Ishikawa (cell line): ENCODE measurements around the gene NXPE3.

Experiments
- CEBPB ChIP-seq: IDR thresholded peaks from 2 replicates; pipeline ENCODE4 v1.6.1; 2012
- CREB1 ChIP-seq: IDR thresholded peaks from 2 replicates; pipeline ENCODE4 v1.6.1; 2012; ENCODE audit warnings: low read depth
- EGR1 ChIP-seq: IDR thresholded peaks from 2 replicates; pipeline ENCODE4 v1.6.1; 2012
- EP300 ChIP-seq: IDR thresholded peaks from 2 replicates; pipeline ENCODE4 v1.6.1; 2012; ENCODE audit warnings: borderline replicate concordance
- FOXM1 ChIP-seq: IDR thresholded peaks from 2 replicates; pipeline ENCODE4 v1.6.1; 2012; ENCODE audit warnings: low read depth, borderline replicate concordance
- MAX ChIP-seq: IDR thresholded peaks from 2 replicates; pipeline ENCODE4 v1.6.1; 2012
- NFIC ChIP-seq: IDR thresholded peaks from 2 replicates; pipeline ENCODE4 v1.6.1; 2012
- RAD21 ChIP-seq: IDR thresholded peaks from 2 replicates; pipeline ENCODE4 v1.6.1; 2012; ENCODE audit warnings: low read depth
- REST ChIP-seq: IDR thresholded peaks from 2 replicates; pipeline ENCODE4 v1.6.1; 2012; ENCODE audit warnings: low read depth, mild to moderate bottlenecking
- TAF1 ChIP-seq: IDR thresholded peaks from 2 replicates; pipeline ENCODE4 v1.6.1; 2012; ENCODE audit warnings: low read depth, mild to moderate bottlenecking
- TCF12 ChIP-seq: IDR thresholded peaks from 2 replicates; pipeline ENCODE4 v1.6.1; 2012; ENCODE audit warnings: low read depth
- TEAD4 ChIP-seq: IDR thresholded peaks from 2 replicates; pipeline ENCODE4 v1.6.1; 2012
- USF1 ChIP-seq: IDR thresholded peaks from 2 replicates; pipeline ENCODE4 v1.6.1; 2012
- YY1 ChIP-seq: IDR thresholded peaks from 2 replicates; pipeline ENCODE4 v1.6.1; 2012; ENCODE audit warnings: low read depth
- ZBTB7A ChIP-seq: IDR thresholded peaks from 2 replicates; pipeline ENCODE4 v1.6.1; 2012; ENCODE audit warnings: low read depth

NXPE3 gene

GRCh38 chr3:101838691-101839090 lies 59.7 kb downstream of the NXPE3 start:
- TF ChIP-seq RAD21 (no peak), CEBPB (no peak), TCF12 (no peak), MAX (no peak), USF1 (no peak), FOXM1 (no peak), CREB1 (no peak), TEAD4 (no peak), ZBTB7A (no peak), TAF1 (no peak), EGR1 (no peak)

GRCh38 chr3:101840066-101840465 lies 61.1 kb downstream of the NXPE3 start:
- TF ChIP-seq ZBTB7A = no peak
- TF ChIP-seq MAX = no peak
- TF ChIP-seq YY1 = no peak
- TF ChIP-seq EP300 = no peak
- no peak for TF ChIP-seq TEAD4
- no peak for TF ChIP-seq TAF1
- no peak for TF ChIP-seq USF1
- TF ChIP-seq RAD21 = no peak
- TF ChIP-seq FOXM1 = no peak
- no peak for TF ChIP-seq TCF12
- TF ChIP-seq EGR1 = no peak
- TF ChIP-seq REST = no peak
- TF ChIP-seq NFIC = no peak
- TF ChIP-seq CEBPB = no peak
- no peak for TF ChIP-seq CREB1

GRCh38 chr3:101842245-101842934 lies 63.4 kb downstream of the NXPE3 start:
- peak; percentile 52; the same call in 1 of the 2 replicates for TF ChIP-seq TCF12
- peak; percentile 38; the same call in 1 of the 2 replicates for TF ChIP-seq EP300
- 0 out of 2 replicates have a peak, but pooled peaks have one; percentile 14 for TF ChIP-seq MAX
- TF ChIP-seq TEAD4 = peak; percentile 99
- TF ChIP-seq RAD21 = no peak

- no peak for TF ChIP-seq CREB1
- no peak for TF ChIP-seq ZBTB7A
- TF ChIP-seq TAF1 = no peak
- TF ChIP-seq EP300 = no peak
- no peak for TF ChIP-seq USF1
- TF ChIP-seq YY1 = no peak
- TF ChIP-seq REST = no peak
- TF ChIP-seq EGR1 = no peak
- TF ChIP-seq NFIC = no peak
- no peak for TF ChIP-seq FOXM1
- TF ChIP-seq CEBPB = no peak
- TF ChIP-seq RAD21 = no peak
These were observed 63.9 kb downstream of the NXPE3 start for GRCh38 chr3:101842935-101843330.

- TF ChIP-seq FOXM1 = no peak
- no peak for TF ChIP-seq TAF1
- no peak for TF ChIP-seq YY1
- no peak for TF ChIP-seq RAD21
- TF ChIP-seq EP300 = no peak
- TF ChIP-seq TCF12 = no peak
- TF ChIP-seq EGR1 = no peak
- TF ChIP-seq CEBPB = no peak
- no peak for TF ChIP-seq USF1
- no peak for TF ChIP-seq REST
- TF ChIP-seq CREB1 = no peak
- TF ChIP-seq ZBTB7A = no peak
- no peak for TF ChIP-seq TEAD4
- TF ChIP-seq MAX = no peak
- TF ChIP-seq NFIC = no peak
These were observed 66.4 kb downstream of the NXPE3 start for GRCh38 chr3:101845425-101845824.
